Fibroblast of lung (primary cell): Measurements from ENCODE around the gene SMCO2. TPM values are rescaled to one million over a fixed set of nuclear protein-coding genes. Genes with fewer than 3 reads are reported as not detected.

ENCODE experiments used
- DNase-seq, 2 donors: peaks; one replicate each; pipeline versions ENCODE4 v3.0.0 to v3.0.0-alpha.2; 2010; ENCODE audit warnings: low read depth in 2 of 2
- H2AFZ ChIP-seq: 2 replicates; pipeline ENCODE4 v1.5.1; 2012; ENCODE audit warnings: low read length, control low read depth, inconsistent platforms
- H3K27ac ChIP-seq: 2 replicates; pipeline ENCODE4 v1.5.1; 2011; ENCODE audit warnings: low read length, control low read depth; ENCODE audit not compliant: insufficient read depth
- H3K27me3 ChIP-seq: 2 replicates; pipeline ENCODE4 v1.5.1; 2011; ENCODE audit warnings: mild to moderate bottlenecking, low read length; ENCODE audit not compliant: control insufficient read depth, insufficient read depth
- H3K36me3 ChIP-seq: 2 replicates; pipeline ENCODE4 v1.5.1; 2011; ENCODE audit warnings: low read length; ENCODE audit not compliant: control insufficient read depth, insufficient read depth
- H3K4me1 ChIP-seq: 2 replicates; pipeline ENCODE4 v1.5.1; 2011; ENCODE audit warnings: low read length; ENCODE audit not compliant: control insufficient read depth, insufficient read depth; ENCODE audit errors: extremely low read depth
- H3K4me2 ChIP-seq: 2 replicates; pipeline ENCODE4 v1.5.1; 2011; ENCODE audit warnings: low read length, control low read depth; ENCODE audit not compliant: insufficient read depth; ENCODE audit errors: extremely low read depth
- H3K4me3 ChIP-seq, 4 experiments: fragments of 200-600 bp in 1 of 4; sonication (generic) in 1 of 4; replicated peaks in 1 of 4; 2 replicates each; pipeline ENCODE4 v1.5.1; 2011 to 2016; ENCODE audit warnings: low read length in 4 of 4, low read depth in 3 of 4, mild to moderate bottlenecking in 3 of 4, control low read depth in 2 of 4, inconsistent platforms in 1 of 4, mixed read lengths in 1 of 4; ENCODE audit not compliant: insufficient read depth in 1 of 4; ENCODE audit errors: control extremely low read depth in 1 of 4
- H3K79me2 ChIP-seq: 2 replicates; pipeline ENCODE4 v1.5.1; 2012; ENCODE audit warnings: mild to moderate bottlenecking, low read length, inconsistent platforms; ENCODE audit not compliant: control insufficient read depth, insufficient read depth
- H3K9ac ChIP-seq: 2 replicates; pipeline ENCODE4 v1.5.1; 2011; ENCODE audit warnings: mild to moderate bottlenecking, low read length, control low read depth; ENCODE audit not compliant: insufficient read depth
- H3K9me3 ChIP-seq: 2 replicates; pipeline ENCODE4 v1.5.1; 2012; ENCODE audit warnings: low read depth, low read length; ENCODE audit not compliant: control insufficient read depth, insufficient read depth
- H4K20me1 ChIP-seq: 2 replicates; pipeline ENCODE4 v1.5.1; 2011; ENCODE audit warnings: low read length; ENCODE audit not compliant: control insufficient read depth, insufficient read depth; ENCODE audit errors: extremely low read depth
- CTCF ChIP-seq, 2 donors: IDR thresholded peaks in 1 of 2; conservative IDR thresholded peaks in 1 of 2; 1 replicate in 1 of 2; 2 replicates in 1 of 2; pipeline ENCODE4 v1.5.1; 2011 to 2012; ENCODE audit warnings: low read length in 2 of 2, control low read depth in 1 of 2, inconsistent platforms in 1 of 2, low read depth in 1 of 2, mild to moderate bottlenecking in 1 of 2
- EZH2 ChIP-seq: IDR thresholded peaks from 2 replicates; pipeline ENCODE4 v1.5.1; 2012; ENCODE audit warnings: low read length, control low read depth, mild to moderate bottlenecking; ENCODE audit errors: missing control alignments
- polyA plus RNA-seq, 2 donors: library from polyadenylated mRNA; depleted of rRNA in 1 of 2; stranded (reverse) in 1 of 2; unstranded in 1 of 2; fragments of >200 nt; gene quantifications; 2 replicates each; pipeline ENCODE4 v1.2.1, GENCODE V29; 2011 to 2012; ENCODE audit warnings: missing spikeins in 1 of 2
- total RNA-seq: library from RNA; depleted of rRNA; stranded (reverse); fragments of >200 nt; gene quantifications from 2 replicates; pipeline ENCODE4 v1.2.1, GENCODE V29; 2014

Gene SMCO2
- total and polyA plus RNA-seq, 2 donors (not counting 1 experiment from before 2014, with no cell fraction given), result not detected

- no peak overlapping the region for H3K4me2 ChIP-seq
- H3K36me3 ChIP-seq, result no peaks in the 10 kb centered on the region
- peaks cover 3% of the 10 kb centered on the region for H3K4me1 ChIP-seq
- TF ChIP-seq CTCF (conservative IDR thresholded peaks at IDR 0.05 in 1 of 2, IDR thresholded peaks at IDR 0.05 in 1 of 2; ENCODE audit: low read depth in 1 of 2, low read length in 2 of 2), result no peak
- no peak for TF ChIP-seq EZH2
- no peak for DNase-seq
- no peak overlapping the region for H2AFZ ChIP-seq
- H3K27me3 ChIP-seq, result no peaks in the 10 kb centered on the region
- H3K27ac ChIP-seq, result no peak overlapping the region
- H3K9me3 ChIP-seq, result no peaks in the 10 kb centered on the region
- H3K79me2 ChIP-seq, result no peaks in the 10 kb centered on the region
- H4K20me1 ChIP-seq, result no peaks in the 10 kb centered on the region
- H3K9ac ChIP-seq, result no peak overlapping the region
- no peak overlapping the region for H3K4me3 ChIP-seq
These were observed 54.0 kb downstream of the SMCO2 start for GRCh38 chr12:27500546-27500945.

GRCh38 chr12:27502021-27502435 lies 55.5 kb downstream of the SMCO2 start:
- Histone ChIP-seq H3K36me3 (no peaks in the 10 kb centered on the region), H3K79me2 (no peaks in the 10 kb centered on the region), H3K9me3 (no peaks in the 10 kb centered on the region), H3K4me3 (no peak overlapping the region), H3K27ac (no peak overlapping the region), H3K9ac (no peak overlapping the region), H3K27me3 (no peaks in the 10 kb centered on the region), H2AFZ (no peak overlapping the region), H4K20me1 (no peaks in the 10 kb centered on the region), H3K4me1 (peaks cover 3% of the 10 kb centered on the region), H3K4me2 (no peak overlapping the region)
- DNase-seq, result no peak
- no peak for TF ChIP-seq EZH2
- TF ChIP-seq CTCF (conservative IDR thresholded peaks at IDR 0.05 in 1 of 2, IDR thresholded peaks at IDR 0.05 in 1 of 2; ENCODE audit: low read depth in 1 of 2, low read length in 2 of 2), result no peak

- Histone ChIP-seq H2AFZ (no peak overlapping the region), H3K36me3 (no peaks in the 10 kb centered on the region), H3K9me3 (no peaks in the 10 kb centered on the region), H3K9ac (no peak overlapping the region), H3K79me2 (no peaks in the 10 kb centered on the region), H3K27me3 (no peaks in the 10 kb centered on the region), H3K4me3 (no peak overlapping the region), H4K20me1 (no peaks in the 10 kb centered on the region), H3K4me1 (peaks cover 3% of the 10 kb centered on the region), H3K27ac (no peak overlapping the region), H3K4me2 (no peak overlapping the region)
- peak in 1 of 2 donors; percentile 55 for DNase-seq
- no peak for TF ChIP-seq EZH2
- no peak for TF ChIP-seq CTCF (conservative IDR thresholded peaks at IDR 0.05 in 1 of 2, IDR thresholded peaks at IDR 0.05 in 1 of 2; ENCODE audit: low read depth in 1 of 2, low read length in 2 of 2)
These were observed 58.0 kb downstream of the SMCO2 start for GRCh38 chr12:27504507-27504906.
